DOHH2 (cell line): ENCODE measurements around the gene ZNF638.
"Not testable (repeated sequence)": the region's sequence is repeated elsewhere in the genome, so short reads cannot be mapped to it uniquely, and the experiment has no call there.

Experiments
- EZH2phosphoT487 ChIP-seq: fragments of 200-600 bp; sonication (generic); IDR thresholded peaks from 2 replicates; pipeline ENCODE4 v1.6.1; 2017; ENCODE audit warnings: borderline replicate concordance, mild to moderate bottlenecking, antibody characterized with exemption, low read length, moderate library complexity, mixed read lengths
- TF ChIP-seq, protein P1 (sequence below): fragments of 200-600 bp; sonication (generic); IDR thresholded peaks from one replicate; pipeline ENCODE4 v1.5.1; 2014; ENCODE audit warnings: antibody characterized with exemption, mild to moderate bottlenecking, low read depth, low read length; ENCODE audit not compliant: poor library complexity, severe bottlenecking

DNA sequence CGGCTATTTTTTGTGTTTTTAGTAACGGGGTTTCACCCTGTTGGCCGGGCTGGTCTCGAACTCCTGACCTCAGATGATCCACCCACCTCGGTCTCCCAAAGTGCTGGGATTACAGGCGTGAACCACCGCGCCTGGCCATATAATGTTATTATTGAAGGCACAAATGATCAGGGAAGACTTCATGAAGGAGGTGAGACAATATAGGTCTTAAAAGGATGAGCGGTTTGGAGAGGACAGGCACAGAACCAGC lies 326 bp upstream of the ZNF638 start:
- TF ChIP-seq, protein P1, sequence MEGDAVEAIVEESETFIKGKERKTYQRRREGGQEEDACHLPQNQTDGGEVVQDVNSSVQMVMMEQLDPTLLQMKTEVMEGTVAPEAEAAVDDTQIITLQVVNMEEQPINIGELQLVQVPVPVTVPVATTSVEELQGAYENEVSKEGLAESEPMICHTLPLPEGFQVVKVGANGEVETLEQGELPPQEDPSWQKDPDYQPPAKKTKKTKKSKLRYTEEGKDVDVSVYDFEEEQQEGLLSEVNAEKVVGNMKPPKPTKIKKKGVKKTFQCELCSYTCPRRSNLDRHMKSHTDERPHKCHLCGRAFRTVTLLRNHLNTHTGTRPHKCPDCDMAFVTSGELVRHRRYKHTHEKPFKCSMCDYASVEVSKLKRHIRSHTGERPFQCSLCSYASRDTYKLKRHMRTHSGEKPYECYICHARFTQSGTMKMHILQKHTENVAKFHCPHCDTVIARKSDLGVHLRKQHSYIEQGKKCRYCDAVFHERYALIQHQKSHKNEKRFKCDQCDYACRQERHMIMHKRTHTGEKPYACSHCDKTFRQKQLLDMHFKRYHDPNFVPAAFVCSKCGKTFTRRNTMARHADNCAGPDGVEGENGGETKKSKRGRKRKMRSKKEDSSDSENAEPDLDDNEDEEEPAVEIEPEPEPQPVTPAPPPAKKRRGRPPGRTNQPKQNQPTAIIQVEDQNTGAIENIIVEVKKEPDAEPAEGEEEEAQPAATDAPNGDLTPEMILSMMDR: not testable (repeated sequence)
- not testable (repeated sequence) for TF ChIP-seq EZH2phosphoT487
